Measurements from ENCODE around the gene MICU1.

DNA sequence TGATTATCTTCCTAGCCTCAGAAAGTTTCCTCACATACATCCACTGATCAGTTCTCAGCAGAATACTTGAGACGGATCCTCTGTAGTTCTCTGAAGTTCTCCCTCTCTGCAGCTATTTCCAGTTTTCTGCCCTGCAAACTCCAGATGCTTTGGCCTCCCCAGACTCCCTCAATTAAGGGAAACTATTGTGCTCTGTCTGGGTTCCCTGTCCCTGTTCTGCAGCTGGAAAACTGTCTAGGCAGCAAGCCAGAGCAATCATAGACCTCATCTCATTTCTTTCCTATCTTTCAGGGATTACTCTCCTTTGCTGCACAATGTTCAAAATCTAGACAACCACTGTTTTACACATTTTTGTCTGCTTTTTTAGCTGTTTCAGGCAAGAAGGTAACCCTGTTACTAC is 9.2 kb downstream of the MICU1 start:
- TF ChIP-seq, protein P1, sequence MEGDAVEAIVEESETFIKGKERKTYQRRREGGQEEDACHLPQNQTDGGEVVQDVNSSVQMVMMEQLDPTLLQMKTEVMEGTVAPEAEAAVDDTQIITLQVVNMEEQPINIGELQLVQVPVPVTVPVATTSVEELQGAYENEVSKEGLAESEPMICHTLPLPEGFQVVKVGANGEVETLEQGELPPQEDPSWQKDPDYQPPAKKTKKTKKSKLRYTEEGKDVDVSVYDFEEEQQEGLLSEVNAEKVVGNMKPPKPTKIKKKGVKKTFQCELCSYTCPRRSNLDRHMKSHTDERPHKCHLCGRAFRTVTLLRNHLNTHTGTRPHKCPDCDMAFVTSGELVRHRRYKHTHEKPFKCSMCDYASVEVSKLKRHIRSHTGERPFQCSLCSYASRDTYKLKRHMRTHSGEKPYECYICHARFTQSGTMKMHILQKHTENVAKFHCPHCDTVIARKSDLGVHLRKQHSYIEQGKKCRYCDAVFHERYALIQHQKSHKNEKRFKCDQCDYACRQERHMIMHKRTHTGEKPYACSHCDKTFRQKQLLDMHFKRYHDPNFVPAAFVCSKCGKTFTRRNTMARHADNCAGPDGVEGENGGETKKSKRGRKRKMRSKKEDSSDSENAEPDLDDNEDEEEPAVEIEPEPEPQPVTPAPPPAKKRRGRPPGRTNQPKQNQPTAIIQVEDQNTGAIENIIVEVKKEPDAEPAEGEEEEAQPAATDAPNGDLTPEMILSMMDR (IDR thresholded peaks at IDR 0.05; ENCODE audit: low read depth, low read length, poor library complexity, severe bottlenecking), result no peak
- TF ChIP-seq EZH2phosphoT487 (IDR thresholded peaks at IDR 0.05; ENCODE audit: borderline replicate concordance, low read length), result no peak
